ENCODE data around the gene SNRPF.

- TF ChIP-seq CTCF (IDR thresholded peaks at IDR 0.05) (no peak), ZFX (IDR thresholded peaks at IDR 0.05; ENCODE audit: borderline replicate concordance) (no peak)
Observed at GRCh38 chr12:95890958-95891357, 32.2 kb downstream of the SNRPF start.

Data from 22Rv1 (cell line).